ENCODE results near the gene OFD1. TPM values are rescaled to one million over a fixed set of nuclear protein-coding genes. Genes with fewer than 3 reads are reported as not detected.
A peak's percentile ranks its signal among the peaks of the same experiment; 100 is the strongest.

OFD1 gene
- total RNA-seq, result 10 to 100 TPM; 27.7 to 36.3 TPM
- long read RNA-seq, partial matches to known transcripts, result 9 of 20 reads
- long read RNA-seq, other reads (novel, unspliced or antisense), result 8 of 20 reads

DNA sequence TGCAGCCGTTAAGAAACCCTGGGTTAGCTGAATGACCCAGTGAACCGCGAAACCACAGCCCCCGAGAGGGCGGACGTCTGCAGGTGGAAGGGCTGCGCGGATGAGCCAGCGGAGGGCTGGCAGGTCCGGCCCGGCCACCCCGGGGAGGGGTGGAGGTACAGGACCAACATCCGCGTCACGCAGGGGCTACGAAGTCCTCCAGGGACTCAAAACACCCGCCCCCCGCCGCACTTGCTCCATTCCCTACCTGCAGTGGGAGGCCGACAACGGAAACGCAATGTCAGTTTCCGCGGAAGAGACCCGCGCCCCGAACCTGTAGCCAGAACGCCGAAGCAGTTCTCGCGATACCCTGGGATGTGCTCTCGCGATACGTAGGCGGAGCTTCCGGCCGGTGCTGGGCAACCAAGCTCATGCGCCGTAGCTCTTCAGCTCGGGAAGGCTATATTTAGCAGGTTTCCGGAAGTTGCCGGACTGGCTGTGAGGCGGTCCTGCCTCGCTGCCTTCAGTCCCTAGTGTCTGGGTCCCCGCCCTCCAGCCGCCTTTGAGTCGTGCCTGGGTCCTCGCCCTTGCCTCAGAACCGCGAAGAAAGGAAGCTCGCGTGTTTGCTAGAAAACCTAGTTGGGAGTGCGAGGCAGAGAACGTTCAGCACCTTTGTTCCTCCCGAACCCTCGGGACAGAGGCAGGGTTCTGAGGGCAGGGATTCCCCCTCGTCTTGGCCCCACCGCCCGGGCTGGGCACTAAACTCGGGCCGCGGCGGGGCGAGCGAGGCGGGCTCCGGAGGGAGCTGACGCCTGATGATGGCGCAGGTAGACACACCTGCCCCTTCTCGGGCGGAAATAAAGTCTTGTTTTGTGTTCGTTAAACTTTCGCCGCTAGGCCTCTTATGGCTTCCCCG is at the start of gene OFD1, which contains the start of gene TRAPPC2:
OFD1 (plus strand) TSS at position 471 of the 895 bp plus-strand sequence; CDS start at position 795, 324 bp downstream.
TRAPPC2 (minus strand) TSS at position 343 of the 895 bp plus-strand sequence. CDS start 14,657 bp downstream, outside the sequence.
- intact Hi-C loops (cut with DNase I, micrococcal nuclease), result no loop called here
- ATAC-seq, result peak; percentile 97
- DNase-seq, result peak; percentile 96

DNA sequence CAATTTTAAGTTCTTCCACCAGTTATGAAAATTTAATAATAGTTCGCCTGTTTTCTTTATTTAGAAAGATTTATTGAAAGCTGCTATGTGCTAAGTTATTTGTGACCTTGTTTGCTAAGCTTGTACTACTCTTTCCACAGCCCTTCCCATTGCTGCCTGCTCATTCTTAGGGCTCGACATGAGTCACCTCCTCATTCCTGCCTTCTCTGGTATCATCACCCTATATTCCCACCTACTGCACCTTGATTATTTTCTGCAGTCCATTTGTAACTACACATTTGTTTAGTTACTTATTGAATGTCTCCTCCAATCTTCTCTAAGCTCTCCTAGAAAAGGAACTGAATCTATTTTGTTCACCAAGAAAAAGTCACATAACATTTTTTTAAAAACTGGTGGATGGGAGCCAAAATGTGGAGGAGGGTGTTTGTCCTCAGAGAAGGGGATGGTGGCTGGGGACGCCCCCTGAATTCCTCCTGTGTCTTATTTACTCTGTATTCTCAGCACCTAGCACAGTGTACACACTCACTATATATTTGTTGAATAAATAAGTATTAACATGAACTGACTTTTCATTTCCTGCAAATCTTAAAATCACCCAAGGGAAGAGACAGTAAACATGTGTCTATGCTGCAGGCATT is 49.3 kb upstream of the OFD1 start:
- no peak for ATAC-seq
- no peak for DNase-seq
- intact Hi-C loops (cut with DNase I, micrococcal nuclease), result no loop called here

DNA sequence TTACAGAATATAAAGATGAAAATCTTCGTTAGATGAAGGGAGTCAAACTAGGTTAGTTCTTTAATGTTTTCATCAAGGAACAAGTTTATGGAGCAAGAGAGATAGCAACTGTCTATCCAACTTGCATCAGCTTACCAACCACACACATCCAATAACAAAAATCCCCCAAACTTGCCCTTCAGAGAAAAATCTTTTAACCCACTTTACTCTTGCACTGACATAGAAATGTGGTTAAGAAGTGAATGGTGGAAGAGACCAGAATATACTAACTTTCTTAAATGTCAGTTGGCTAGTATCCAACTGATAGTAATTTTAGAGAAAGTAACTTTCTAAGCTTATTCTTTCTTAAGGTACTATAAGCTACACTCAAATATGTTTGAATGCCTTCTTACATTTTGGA is 47.3 kb upstream of the OFD1 start:
- intact Hi-C loops (cut with DNase I, micrococcal nuclease), result no loop called here
- no peak for ATAC-seq

GRCh38 chrX:13688384-13688957 is 46.1 kb upstream of the OFD1 start:
- intact Hi-C loops (cut with DNase I, micrococcal nuclease), result no loop called here
- DNase-seq (no peak), ATAC-seq (peak; percentile 24)

More for the DNA sequence above, 47.3 kb upstream of the OFD1 start:
- no peak for DNase-seq

DNA sequence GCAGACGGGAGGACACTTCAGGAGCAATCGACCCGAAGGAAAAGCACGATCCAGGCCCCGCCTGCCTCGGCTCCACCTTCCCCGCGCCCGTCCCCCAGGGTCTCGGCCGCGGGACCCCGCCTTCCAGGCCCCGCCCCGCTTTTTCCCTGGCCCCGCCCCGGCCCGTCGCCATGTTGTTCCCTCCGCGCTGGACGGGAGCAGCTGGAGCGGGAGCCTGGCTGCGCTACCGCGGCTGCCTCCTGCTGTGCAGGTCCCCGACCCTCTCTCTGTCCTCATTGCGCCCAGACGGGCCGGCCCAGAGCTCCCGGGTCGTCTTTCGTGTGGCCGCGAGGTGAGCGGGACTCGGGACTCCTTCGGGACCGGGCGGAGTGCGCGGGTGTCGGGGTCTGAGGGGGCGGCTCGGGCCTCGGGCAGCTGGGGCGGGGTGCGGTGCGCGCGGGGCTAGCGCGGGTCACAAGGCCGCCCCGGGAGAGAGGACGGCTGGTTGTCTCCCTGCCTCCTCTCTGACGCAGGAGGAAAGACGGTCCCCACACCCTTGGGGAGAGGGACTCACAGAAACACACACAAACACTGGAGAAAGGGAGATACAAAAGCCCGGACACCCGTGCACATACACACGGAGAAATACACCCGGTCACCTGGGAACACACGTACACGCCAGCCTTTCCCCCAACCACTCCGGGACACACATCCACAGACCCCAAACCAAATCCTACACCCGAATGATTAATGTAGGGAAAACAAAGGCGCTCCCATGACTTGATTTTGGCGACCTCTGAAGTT is 45.4 kb upstream of the OFD1 start, which contains the start of gene RAB9A:
RAB9A (plus strand) TSS at position 171 of the 783 bp plus-strand sequence. CDS start 19,619 bp downstream, outside the sequence.
- DNase-seq (peak; percentile 81 to 91), ATAC-seq (peak; percentile 95)
- intact Hi-C loops (cut with DNase I, micrococcal nuclease), result no loop called here

DNA sequence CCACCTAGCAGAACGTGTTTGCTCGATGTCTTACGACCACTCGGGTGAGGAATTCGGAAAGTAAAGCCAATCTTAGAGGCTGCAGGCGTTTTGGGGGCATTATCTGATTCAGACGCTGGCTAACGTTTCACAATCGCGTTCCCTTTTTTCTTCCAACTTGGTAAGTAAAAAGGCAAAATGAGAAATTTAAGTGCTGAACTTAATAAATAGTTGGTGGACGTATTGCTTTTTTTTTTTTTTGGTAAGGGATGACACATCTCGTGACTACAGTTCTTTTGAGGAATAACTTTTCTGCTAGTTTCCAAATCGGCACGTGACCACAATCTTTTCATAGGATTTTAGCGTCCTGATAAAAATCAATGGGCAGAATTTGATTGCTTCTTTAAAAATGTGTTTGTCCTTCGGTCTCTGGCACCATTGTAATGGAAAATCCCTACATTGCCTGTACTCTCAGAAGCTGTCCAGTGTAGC is 44.8 kb upstream of the OFD1 start:
- ATAC-seq (no peak), DNase-seq (no peak)
- intact Hi-C loops (cut with DNase I, micrococcal nuclease), result no loop called here

- DNase-seq (no peak), ATAC-seq (no peak)
- intact Hi-C loops (cut with DNase I, micrococcal nuclease), result no loop called here
Measured at GRCh38 chrX:13690836-13691235, 43.7 kb upstream of the OFD1 start.

DNA sequence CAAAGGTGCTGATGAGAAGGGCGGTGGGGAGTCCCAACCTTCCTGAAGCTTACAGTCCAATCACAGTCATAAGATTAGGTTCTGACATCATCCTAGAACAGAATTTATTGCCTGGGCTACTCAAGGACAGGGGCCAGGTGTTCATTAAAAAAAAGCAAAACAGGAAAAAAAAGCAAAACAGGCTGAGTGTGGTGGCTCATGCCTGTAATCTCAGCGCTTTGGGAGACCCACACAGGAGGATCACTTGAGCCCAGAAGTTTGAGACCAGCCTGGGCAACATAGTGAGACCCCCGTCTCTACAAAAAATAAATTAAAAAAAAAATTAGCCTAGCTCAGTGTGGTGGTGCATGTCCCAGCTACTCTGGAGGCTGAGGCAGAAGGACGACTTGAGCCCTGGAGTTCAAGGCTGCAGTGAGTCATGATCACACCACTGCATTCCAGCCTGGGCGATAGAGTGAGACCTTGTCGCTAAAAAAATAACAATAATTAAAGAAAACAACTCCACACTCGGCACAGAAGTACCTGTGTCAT is 42.6 kb upstream of the OFD1 start:
- ATAC-seq (no peak), DNase-seq (no peak)
- intact Hi-C loops (cut with DNase I, micrococcal nuclease), result no loop called here

- ATAC-seq, result no peak
- DNase-seq, result no peak
- intact Hi-C loops (cut with DNase I, micrococcal nuclease), result no loop called here
Measured at GRCh38 chrX:13692771-13693231, 41.7 kb upstream of the OFD1 start.

- intact Hi-C loops (cut with DNase I, micrococcal nuclease), result no loop called here
- DNase-seq (no peak), ATAC-seq (no peak)
Measured at GRCh38 chrX:13693341-13693961, 41.1 kb upstream of the OFD1 start.

GRCh38 chrX:13694359-13694758 is 40.2 kb upstream of the OFD1 start:
- DNase-seq (no peak), ATAC-seq (no peak)
- intact Hi-C loops (cut with DNase I, micrococcal nuclease), result no loop called here

GRCh38 chrX:13694983-13695382 is 39.6 kb upstream of the OFD1 start:
- intact Hi-C loops (cut with DNase I, micrococcal nuclease), result no loop called here
- no peak for DNase-seq
- no peak for ATAC-seq

GRCh38 chrX:13695601-13696115 is 38.9 kb upstream of the OFD1 start:
- no peak for DNase-seq
- intact Hi-C loops (cut with DNase I, micrococcal nuclease), result no loop called here
- ATAC-seq, result peak; percentile 34

- no peak for DNase-seq
- intact Hi-C loops (cut with DNase I, micrococcal nuclease), result no loop called here
- ATAC-seq, result no peak
Measured at GRCh38 chrX:13697455-13697854, 37.1 kb upstream of the OFD1 start.

GRCh38 chrX:13697976-13698375 is 36.6 kb upstream of the OFD1 start:
- no peak for ATAC-seq
- DNase-seq, result no peak
- intact Hi-C loops (cut with DNase I, micrococcal nuclease), result no loop called here

DNA sequence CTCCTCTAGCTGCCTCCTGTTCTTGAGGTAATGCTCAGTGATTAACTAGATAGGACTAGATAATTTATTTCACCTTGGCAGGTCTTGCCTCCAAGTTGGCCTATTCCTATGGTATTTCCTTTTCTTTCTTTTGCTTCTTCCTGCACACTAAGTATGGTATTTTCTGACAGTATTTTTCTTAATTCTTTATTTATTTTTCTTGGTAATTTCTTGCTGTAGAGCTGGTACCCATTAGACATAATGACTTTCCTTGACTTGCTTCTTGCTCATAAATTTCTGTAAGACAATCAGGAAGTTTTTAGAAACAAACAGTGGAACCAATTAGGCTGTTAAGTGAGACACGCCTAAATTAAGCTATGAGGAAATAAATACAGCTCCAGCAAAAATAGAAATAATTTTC is 36.1 kb upstream of the OFD1 start:
- no peak for DNase-seq
- peak; percentile 55 for ATAC-seq
- intact Hi-C loops (cut with DNase I, micrococcal nuclease), result no loop called here

- ATAC-seq, result peak; percentile 91
- intact Hi-C loops (cut with DNase I, micrococcal nuclease), result no loop called here
- DNase-seq, result peak; percentile 43 to 54
Measured at GRCh38 chrX:13699183-13699826, 35.2 kb upstream of the OFD1 start.
